ENCODE data around the gene ZMYND19.
"Not testable (repeated sequence)": the region's sequence is repeated elsewhere in the genome, so short reads cannot be mapped to it uniquely, and the experiment has no call there.

ZMYND19 gene

GRCh38 chr9:137613738-137614523 is 23.6 kb upstream of the ZMYND19 start:
- no peak for DNase-seq

GRCh38 chr9:137613259-137613658 is 22.9 kb upstream of the ZMYND19 start:
- no peak for DNase-seq

- DNase-seq, result no peak
Observed at GRCh38 chr9:137612741-137613142, 22.4 kb upstream of the ZMYND19 start.

GRCh38 chr9:137611623-137612609 is 21.6 kb upstream of the ZMYND19 start:
- DNase-seq, result peak in 1 of 2 experiments; percentile 22

GRCh38 chr9:137610944-137611343 is 20.6 kb upstream of the ZMYND19 start:
- no peak for DNase-seq

- peak in 1 of 2 experiments; percentile 40 for DNase-seq
Observed at GRCh38 chr9:137607141-137607857, 17.0 kb upstream of the ZMYND19 start.

GRCh38 chr9:137606734-137607138 is 16.4 kb upstream of the ZMYND19 start:
- DNase-seq, result peak in 1 of 2 experiments; percentile 37

- peak in 1 of 2 experiments; percentile 66 for DNase-seq
Observed at GRCh38 chr9:137606005-137606621, 15.8 kb upstream of the ZMYND19 start.

- DNase-seq, result peak; percentile 80 to 93
Observed at GRCh38 chr9:137605121-137606004, 15.1 kb upstream of the ZMYND19 start, which contains the start of gene ARRDC1. ARRDC1 (plus strand) TSS chr9:137605686; CDS start chr9:137605718, 32 bp downstream.

GRCh38 chr9:137604345-137605086 is 14.2 kb upstream of the ZMYND19 start:
- DNase-seq, result peak in 1 of 2 experiments; percentile 51

GRCh38 chr9:137603879-137604278 is 13.6 kb upstream of the ZMYND19 start:
- no peak for DNase-seq

GRCh38 chr9:137602661-137603060 is 12.3 kb upstream of the ZMYND19 start:
- DNase-seq, result no peak

- DNase-seq, result no peak
Observed at GRCh38 chr9:137598943-137599342, 8.6 kb upstream of the ZMYND19 start.

GRCh38 chr9:137596577-137596976 is 6.3 kb upstream of the ZMYND19 start:
- not testable (repeated sequence) for DNase-seq

- DNase-seq, result no peak
Observed at GRCh38 chr9:137593176-137593575, 2.9 kb upstream of the ZMYND19 start.

GRCh38 chr9:137592767-137593166 is 2.5 kb upstream of the ZMYND19 start:
- no peak for DNase-seq

GRCh38 chr9:137590123-137590468 is 216 bp downstream of the ZMYND19 start:
- no peak for DNase-seq

- peak in 1 of 2 experiments; percentile 19 for DNase-seq
Observed at GRCh38 chr9:137589441-137590122, 730 bp downstream of the ZMYND19 start.

GRCh38 chr9:137588891-137589290 is 1.4 kb downstream of the ZMYND19 start:
- DNase-seq, result no peak

- DNase-seq, result no peak
Observed at GRCh38 chr9:137588311-137588710, 2.0 kb downstream of the ZMYND19 start.

Data from NCI-H526 (cell line).